GM21515 (cell line): ENCODE results near the gene PCDH15.

Source experiments
- ATAC-seq: cut with Tn5 transposase; IDR thresholded peaks from one replicate; pipeline ENCODE4 v1.9.1; 2021; ENCODE audit not compliant: unreplicated experiment

Gene PCDH15

DNA sequence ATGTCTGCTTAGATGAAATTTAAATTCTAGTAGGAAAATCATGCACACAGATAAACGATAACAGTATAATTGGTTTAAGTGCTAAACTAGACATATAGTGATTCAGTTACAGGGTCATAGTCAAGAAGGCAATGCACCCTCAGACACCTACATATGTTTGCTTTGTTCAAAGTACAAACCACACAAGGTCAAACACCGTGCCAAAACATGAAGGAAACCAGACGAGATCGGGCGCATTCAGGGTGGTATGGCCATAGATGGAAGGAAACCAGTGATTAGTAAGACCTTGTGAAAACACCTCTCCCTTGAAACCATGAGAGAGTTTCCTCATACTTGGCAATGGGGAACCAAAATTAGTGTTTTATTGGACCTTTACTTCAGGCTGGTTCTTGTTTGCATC lies 906.9 kb downstream of the PCDH15 start:
- no peak for ATAC-seq

DNA sequence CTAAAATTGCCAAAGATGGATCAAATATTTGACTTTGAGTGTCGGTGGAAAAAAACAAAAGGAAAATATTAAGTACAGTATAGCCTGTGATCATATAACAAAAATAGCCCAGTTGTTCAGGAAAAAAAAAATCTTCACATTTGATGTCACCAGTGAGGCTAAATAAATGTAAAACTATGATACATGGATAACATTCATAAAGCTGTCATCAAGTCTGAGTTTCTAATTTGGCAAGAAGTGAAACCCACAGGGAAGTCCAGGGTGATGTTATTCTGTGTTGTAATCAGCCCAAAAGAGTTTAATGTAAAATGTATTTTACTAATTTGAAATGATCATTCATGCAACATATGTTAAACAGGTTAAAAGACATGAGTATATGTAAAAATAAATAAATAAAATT lies 908.0 kb downstream of the PCDH15 start:
- ATAC-seq = no peak

DNA sequence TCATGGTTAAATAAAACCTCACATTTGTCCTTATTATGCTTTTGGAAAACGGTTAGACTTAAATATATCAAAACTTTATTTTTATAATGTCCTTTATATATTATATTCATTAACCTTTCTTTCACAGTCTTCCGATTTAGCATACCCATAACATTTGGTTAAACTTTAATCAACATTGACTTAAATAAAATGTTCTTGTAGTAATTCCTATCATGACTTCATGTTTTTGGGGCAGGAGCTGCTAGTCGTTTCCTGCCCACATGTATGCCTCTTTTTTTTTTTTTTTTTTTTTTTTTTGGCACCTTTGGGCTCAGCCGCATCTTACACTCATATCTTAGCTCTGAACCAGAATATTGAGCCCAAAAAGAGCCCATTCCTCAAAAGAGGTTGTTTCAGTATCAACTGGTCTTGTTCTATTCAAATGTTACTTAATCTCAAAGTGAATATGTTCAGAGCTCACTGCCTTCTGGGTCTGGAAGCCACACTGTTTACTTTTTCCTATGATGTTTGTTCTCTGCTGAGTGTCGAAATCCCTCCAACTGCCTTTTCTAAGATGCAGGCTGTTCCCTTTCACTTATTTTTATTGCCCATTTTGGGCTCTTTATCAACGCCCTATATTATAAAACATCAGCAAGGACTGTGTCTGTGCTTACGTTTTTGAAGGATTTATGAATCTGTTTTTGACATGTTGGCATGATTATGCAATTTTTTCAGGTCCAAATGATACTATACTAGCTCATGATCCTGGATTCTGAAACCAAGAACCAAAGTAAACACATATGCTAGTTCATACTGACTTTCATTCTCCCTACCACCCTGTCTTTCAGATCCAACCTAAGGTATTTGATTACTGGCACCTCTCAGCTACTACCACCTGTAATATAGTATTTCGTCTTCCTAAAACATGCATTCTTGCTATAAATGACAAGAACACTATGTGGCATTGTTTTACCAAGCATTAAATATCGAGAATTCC lies 914.4 kb downstream of the PCDH15 start:
- no peak for ATAC-seq

DNA sequence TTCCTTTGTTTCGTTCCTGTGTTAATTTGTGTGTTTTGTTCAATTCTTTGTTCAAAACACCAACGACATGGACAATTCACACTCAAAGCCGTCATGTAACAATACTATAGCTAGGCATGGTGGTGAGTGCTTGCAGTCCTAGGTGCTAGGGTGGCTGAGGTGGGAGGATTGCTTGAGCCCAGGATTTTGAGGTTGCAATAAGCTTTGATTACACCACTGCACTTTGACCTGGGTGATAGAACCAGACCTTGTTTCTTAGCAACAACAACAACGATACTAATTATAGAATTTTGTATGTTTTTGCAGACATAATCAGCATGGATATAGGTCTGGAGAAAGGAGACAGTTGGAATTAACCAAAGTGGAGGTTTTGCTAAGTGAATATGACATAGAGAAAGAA lies 936.2 kb downstream of the PCDH15 start:
- ATAC-seq = no peak

DNA sequence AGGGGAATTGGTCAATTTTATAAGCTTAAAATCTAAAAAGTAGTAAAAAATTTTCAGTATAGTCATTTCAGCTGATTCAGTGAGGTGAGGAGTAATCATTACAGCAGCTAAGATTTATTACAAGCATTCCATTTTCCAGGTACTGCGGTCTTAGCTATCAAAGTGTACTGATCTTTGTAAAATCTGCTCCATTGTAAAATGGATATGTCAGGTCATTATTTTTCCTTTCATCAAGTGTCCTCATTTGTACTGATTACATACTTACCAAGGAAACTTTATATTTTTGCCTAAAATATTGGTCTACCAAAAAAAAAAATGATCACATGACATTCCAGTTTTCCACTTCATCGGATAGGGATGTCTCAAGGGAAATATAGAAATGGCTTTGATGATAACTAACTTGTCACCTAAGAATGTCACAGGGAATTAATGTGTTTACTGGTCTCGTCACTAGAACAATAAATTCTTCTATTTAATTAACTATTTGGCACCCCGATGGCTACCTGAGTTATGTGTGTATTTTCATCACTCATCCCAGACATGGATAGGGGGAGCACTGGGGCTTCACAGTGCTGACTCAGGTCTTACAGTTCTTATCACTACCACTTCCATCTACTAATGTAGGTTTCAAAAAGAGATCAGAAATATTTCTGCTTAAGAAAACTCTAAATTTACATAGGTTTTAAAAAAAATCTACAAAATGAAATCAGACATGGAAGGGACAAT lies 948.4 kb downstream of the PCDH15 start:
- ATAC-seq = no peak

DNA sequence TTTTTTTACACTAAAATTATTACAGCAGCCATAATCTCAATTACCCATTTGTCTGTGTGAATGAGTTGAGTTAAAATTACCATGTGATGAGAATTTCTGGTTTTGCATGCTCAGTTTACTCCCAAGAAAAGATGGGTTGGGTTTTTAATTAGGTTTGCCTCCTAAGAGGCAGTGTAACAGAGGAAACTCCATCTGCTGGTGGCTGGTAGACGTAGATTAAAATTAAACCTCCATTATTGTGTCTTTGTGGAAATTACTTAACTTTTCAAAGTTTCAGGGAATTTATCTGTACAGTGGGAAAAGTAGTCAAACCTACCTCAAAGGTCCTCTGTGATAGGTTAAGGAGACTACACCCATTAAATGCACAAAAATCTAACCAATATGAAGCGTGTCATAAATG lies 954.2 kb downstream of the PCDH15 start:
- ATAC-seq = no peak

DNA sequence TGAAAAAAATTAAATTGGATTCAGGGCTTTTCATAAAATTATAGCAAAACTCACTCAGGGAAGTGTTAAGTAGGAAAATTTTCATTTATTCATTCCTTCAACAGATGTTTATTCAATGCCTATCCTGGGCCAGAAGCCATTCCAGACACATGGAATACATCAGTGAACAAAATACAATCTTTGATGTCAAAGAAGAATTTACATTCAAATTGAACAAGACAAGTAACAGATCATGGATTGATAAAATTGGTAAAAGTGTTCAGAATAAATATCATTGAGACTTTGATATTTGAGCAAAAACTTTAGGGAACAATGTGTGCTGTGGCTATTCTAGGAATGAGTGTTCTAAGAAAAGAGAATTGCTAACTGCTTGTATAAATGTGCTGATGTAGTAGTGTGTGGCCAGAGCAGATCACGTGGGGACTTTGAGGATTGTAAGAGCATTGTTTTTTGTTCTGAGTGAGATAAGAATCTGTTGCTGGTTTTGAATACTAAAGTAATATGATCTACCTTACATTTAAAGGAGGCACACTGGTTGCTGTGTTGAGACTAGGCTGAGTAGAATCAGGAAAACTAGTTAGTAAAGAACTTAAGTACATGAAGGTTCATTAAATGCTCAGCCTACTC lies 957.2 kb downstream of the PCDH15 start:
- ATAC-seq = no peak

DNA sequence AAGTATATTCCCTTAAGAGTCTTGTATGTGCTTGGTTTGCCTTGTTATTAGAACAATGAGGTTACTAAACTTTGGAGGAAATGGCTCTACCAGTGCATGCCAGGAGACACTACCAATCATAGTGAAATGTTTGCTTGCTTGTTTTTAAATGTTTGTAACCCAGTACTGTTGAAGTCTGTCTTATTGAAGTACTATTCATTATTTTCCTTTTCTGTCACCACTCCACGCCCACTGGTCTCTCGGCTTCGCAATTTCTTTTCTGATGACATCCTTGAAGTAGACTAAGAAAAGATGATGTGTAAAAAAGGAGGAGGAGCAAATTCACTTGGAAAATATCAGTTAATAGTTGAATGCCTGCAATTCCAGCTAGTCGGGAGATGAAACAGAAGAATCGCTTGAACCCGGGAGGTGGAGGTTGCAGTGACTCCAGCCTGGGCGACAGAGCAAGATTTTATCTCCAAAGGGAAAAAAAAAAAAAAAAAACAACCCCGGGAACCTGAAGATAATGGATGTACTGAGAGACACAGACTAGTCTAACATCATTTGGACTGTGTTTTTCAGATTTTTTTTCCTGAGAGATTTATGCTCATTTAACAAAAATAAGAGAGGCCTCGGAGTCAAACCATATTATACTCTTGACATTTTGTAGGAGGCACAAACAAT lies 959.4 kb downstream of the PCDH15 start:
- no peak for ATAC-seq

DNA sequence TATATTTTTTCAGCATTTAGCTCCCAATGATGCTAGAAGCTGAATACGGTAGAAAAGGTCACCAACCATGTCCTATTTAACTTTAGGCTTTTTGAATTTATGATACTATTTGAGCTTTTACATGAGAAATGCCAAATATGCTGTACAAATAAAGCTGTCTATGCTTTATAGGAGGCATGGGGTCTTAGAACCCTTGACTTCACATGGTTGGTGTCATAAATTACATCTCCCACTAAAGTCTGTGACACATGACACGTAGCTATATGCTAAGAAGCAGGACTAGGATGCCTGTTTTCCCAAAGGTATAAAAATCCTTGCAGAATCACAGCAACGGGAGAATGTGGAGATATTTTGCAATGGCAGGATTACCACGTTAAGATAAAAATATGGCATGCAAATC lies 960.4 kb downstream of the PCDH15 start:
- no peak for ATAC-seq

DNA sequence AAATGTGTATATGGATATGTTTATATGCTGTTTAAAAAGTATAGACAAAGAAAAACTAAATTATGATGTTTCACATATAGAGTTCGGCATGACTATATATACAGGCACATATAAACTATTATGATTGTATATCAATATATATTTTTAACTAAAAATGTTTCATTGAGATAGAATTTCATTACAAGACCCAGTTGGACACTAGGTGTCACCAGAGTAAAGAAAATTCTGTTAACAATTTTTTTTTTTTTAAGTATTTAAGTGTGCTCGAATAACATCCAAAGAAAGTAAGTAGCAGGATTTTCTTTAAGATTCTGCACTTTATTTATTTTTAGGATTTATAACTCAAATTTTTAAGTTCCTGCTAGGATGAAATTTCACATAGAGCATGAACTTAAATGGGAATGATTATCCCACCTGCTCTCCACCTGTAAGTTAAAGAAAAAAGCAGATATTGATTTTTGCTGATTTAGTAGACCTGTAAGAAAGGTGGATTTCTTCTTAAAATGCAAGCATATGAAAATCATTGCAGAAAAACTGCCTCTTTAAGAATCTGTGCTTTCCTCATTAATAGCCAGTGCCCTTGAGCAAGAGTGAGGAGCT lies 961.5 kb downstream of the PCDH15 start:
- no peak for ATAC-seq

DNA sequence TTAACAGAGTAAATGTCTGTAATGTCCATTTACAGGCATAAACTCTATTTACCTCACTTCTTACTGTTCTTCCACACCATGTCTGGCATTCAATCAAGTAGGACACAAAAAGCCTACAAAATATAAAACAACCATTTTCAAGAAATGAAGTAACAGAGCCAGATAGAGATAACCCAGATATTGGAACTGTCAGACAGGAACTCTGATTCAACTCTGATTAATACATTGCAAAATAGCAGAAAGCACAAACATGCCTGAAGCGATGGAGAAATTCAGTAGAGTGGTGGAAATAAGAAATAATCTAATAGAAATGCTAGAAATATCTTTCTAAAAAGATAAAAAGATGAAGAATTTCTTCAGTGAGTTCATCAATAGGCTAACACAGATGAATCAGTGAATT lies 964.4 kb downstream of the PCDH15 start:
- ATAC-seq = no peak

DNA sequence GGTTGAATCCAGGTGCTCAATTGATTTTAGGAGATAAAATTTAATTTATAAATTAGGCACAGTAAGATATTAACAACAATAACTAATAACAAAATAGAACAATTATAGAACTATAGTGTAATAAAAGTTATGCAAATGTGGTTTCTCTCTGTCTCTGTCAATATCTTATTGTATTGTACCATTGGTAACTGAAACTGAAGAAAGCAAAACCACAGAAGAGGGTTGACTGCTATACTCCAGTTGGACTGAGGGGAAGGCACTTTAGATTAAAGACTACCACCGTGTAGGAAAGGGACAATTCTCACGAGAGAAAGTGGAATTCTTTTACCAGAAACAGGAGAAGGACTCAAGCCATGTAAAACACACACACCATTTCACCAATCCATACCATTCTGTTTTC lies 967.1 kb downstream of the PCDH15 start:
- no peak for ATAC-seq

DNA sequence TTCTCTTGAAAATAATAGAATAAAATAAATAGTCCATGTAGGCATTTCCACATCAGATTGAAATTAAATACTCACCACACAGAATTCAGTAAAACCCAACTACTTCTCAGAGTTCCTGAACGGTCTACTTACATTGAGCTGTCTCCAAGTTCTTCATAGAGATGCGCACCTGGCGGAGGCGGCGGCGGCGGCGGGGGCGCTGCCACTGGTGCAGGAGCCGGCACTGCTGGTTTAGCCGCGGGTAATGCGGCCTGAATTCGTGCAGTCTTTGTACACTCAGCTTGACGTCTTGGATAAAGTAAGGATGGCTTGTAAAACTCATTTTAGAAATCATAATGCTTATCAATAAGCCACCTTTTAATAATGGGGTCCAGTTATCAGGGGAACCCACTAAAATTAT lies 973.8 kb downstream of the PCDH15 start:
- no peak for ATAC-seq

DNA sequence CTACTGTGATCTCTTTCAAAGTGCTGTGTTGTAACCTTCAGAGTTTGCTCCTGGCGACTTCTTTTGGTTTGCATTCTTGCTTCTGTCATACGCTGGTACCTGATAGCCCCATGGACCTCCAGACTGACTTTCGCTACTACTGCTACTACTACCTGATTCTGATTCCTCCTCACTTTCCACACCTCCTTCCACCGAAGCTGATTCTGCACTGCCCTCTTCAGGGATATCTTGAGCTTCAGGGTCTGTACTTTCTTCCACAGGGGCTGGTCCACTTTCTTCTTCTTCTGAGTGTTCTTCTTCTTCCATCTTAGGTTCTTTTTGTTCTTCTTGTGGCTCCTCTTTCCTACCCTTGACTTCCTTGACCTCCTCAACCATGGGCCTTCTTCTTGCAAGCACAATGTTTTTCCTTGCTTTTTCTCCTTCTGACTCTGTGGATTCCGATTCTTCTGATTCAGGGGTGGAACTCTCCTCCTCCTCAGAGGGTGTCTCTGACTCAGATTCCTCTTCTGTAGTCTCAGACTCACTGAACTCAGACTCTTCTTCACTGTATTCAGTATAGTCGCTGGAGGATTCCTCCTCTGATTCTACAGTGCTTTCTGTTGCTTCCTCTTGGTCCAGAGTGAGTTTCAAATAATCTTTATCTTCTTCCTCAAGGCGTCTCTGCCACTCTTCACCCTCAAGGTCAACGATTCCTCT lies 992.2 kb downstream of the PCDH15 start:
- ATAC-seq = no peak

DNA sequence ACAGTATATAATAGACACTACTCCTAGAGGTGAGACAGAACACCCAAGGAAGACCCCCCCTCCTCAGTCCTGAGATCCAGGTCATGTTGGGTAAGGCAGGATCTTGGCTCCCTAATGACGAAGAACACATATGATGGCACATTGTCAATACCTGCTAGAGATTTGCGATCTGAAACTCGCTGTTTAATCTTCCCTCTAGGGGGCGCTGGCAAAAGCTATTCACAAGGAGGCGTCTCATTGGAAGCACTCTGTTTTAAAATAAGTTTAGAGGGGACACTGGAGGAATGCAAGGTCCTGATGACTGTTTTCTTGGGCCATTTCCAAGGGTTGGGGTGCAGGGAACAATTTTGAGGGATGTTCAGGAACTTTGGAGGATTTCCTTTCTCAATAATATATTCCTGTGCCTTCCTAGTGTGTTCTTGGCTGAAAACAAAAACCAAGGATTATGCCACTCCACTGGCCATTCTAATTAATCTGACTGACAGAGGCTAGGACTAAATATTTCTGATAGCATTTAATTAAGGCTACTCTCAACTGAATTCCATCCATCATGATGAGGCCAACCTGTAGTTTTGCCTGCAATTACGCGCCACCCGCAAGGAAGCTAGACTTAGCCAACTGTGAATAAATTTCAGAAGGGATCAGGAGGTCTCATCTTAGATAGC lies 1014.7 kb downstream of the PCDH15 start:
- no peak for ATAC-seq

DNA sequence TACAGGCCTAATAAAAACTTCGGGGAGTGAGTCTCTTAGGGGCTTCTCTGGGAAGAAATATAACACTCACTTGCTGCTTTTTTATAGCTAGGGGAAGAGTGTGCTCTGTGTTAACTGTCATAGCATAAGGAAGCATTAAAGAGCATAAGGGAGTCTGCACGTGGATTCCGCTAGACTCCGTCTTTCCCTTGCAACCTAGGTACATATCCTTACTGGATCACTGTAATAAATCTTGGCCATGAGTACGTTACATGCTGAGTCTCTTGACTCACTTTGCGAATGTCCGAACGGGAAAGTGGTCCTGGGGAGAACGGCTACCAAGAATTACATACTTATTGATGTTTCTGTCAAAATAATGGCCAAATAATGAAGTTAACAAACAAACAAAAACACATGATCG lies 1029.3 kb downstream of the PCDH15 start:
- no peak for ATAC-seq

DNA sequence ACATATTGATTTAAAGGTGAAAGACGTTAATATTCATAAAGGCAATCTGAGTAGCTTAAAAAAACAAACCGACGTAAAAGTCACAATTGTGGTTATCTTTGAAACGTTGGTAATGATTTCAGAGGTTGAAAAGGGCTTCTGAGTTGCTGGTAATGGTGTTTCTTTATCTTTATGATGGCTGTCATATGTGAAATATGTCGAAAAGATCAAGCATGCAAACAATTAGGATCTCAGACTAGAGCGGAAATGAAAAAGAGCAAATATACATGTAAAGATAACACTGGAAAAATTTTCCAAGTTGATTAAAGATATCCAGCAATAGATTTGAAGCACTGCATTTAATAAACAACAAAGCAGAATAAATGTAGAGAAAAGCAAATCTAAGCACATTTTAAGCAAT lies 1030.1 kb downstream of the PCDH15 start:
- no peak for ATAC-seq

DNA sequence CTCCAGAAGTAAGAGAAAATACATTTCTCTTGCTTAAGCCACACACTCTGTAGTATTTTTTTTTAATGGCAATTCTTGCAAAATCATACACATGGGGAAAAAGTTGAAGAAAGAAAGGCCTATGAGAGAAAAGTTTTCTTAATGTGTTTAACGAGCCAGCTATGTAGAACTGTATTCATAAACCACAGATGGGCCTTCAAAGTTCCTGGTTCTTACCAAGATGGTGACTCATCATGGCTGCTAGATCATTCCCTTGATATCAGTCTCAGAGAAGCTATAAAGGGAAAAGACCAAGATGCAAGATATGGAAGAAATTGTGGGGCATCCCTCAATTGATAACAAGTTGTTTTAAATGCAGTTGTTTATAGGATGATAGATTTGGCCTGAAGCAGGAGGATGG lies 1035.7 kb downstream of the PCDH15 start:
- no peak for ATAC-seq

DNA sequence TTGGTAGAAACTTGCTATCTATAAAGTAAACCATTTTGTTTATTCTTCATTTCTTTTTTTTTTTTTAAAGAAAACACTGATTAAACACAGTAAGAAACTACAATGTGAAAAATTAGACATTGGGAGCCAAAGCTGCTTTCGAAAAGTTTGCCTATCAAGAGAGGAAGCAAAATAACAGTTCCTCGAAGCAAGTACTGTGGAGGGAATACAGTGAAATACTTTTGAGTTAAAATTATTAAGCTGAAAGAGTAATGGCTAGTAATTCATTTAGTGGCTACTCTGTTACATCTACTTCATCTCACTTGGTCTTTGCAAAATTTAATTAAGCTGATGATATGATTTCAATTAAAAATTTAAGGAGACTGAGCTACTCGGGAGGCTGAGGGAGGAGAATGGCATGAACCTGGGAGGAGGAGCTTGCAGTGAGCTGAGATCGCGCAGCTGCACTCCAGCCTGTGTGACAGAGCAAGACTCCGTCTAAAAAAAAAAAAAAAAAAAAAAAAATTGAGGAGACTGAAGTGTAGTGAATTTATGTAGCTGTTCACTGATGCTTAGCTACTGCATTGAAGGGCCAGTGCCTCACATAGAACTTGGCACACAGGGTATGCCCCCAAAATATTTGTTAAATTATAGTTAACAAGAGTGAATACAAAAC lies 1046.3 kb downstream of the PCDH15 start:
- ATAC-seq = no peak
